ENCODE data around the gene SERPINE2. TPM values are rescaled to one million over a fixed set of nuclear protein-coding genes. Genes with fewer than 3 reads are reported as not detected.

SERPINE2 gene
- total and polyA plus RNA-seq, 4 donors: 4.2 to 61.4 (median 11.7) TPM

DNA sequence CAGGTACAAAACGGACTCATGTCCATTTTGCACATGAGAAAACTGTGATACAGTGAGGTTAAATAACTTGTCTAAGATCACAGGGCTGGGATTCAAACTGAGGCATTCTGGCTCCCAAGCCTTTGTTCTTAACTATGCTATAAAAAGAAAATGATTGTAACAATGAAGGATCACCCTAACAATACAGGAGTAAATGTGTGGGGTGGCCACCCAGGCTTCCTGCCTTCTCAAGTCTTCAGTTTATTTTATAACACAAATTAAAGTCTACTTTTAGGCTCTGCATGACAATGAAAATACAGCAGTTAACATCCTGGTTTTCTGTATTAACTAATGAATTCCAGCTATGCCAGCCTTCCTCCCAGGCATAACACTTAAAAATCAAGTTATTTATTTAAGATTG lies 101.6 kb downstream of the SERPINE2 start:
- no peak overlapping the region for H3K4me3 ChIP-seq
- peaks cover 5 to 54% (median 16%) of the 10 kb centered on the region in 5 donors for H3K4me1 ChIP-seq (ENCODE audit: control insufficient read depth in 5 of 5, insufficient read depth in 5 of 5, low read length in 5 of 5)
- ATAC-seq (ENCODE audit: insufficient read depth, low FRiP score): no peak
- H3K27ac ChIP-seq (ENCODE audit: low read depth in 1 of 2, low read length in 1 of 2): no peak overlapping the region
- 0 to 31% methylated on average over 1 of the region's 1 CpG for WGBS, 2 donors
- H3K9ac ChIP-seq (ENCODE audit: insufficient read depth in 1 of 2, low read length in 2 of 2): no peak overlapping the region
- H3K27me3 ChIP-seq (ENCODE audit: control insufficient read depth in 3 of 3, insufficient read depth in 3 of 3, low read length in 2 of 3): no peaks in the 10 kb centered on the region
- TF ChIP-seq, protein P1, sequence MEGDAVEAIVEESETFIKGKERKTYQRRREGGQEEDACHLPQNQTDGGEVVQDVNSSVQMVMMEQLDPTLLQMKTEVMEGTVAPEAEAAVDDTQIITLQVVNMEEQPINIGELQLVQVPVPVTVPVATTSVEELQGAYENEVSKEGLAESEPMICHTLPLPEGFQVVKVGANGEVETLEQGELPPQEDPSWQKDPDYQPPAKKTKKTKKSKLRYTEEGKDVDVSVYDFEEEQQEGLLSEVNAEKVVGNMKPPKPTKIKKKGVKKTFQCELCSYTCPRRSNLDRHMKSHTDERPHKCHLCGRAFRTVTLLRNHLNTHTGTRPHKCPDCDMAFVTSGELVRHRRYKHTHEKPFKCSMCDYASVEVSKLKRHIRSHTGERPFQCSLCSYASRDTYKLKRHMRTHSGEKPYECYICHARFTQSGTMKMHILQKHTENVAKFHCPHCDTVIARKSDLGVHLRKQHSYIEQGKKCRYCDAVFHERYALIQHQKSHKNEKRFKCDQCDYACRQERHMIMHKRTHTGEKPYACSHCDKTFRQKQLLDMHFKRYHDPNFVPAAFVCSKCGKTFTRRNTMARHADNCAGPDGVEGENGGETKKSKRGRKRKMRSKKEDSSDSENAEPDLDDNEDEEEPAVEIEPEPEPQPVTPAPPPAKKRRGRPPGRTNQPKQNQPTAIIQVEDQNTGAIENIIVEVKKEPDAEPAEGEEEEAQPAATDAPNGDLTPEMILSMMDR (IDR thresholded peaks at IDR 0.05; ENCODE audit: control extremely low read depth, extremely low read depth): no peak
- H3K36me3 ChIP-seq (ENCODE audit: control insufficient read depth in 4 of 4, insufficient read depth in 4 of 4, low read length in 4 of 4): peaks cover 0 to 1% (median 0%) of the 10 kb centered on the region in 4 donors
- no peaks in the 10 kb centered on the region for H3K9me3 ChIP-seq (ENCODE audit: control insufficient read depth in 4 of 4, insufficient read depth in 3 of 4, low read length in 3 of 4)
- DNase-seq: no peak

DNA sequence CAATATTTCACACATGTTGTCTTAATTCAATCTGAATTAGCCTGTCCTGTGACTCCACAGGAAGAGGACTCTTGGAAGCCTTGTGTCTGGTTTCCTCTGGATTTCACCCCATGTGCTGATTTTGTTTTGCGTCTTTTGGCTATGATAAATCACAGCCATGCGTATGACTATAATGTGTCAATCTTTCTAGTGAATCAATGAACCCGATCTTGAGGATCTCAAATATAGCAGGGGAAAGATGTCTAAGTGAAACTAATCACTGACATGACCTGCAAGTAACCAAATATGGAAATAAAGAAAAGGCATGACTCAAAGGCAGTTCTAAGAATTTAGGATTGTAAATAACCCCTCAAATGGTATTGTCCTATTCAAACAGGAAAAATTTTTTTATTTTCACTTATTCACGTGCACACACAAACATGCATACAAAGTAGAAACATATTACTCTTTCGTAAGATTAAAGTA lies 102.2 kb downstream of the SERPINE2 start:
- TF ChIP-seq, protein P1 (IDR thresholded peaks at IDR 0.05; ENCODE audit: control extremely low read depth, extremely low read depth): no peak
- Histone ChIP-seq H3K4me3 (no peak overlapping the region), H3K36me3 (ENCODE audit: control insufficient read depth in 4 of 4, insufficient read depth in 4 of 4, low read length in 4 of 4) (peaks cover 0 to 1% (median 0%) of the 10 kb centered on the region in 4 donors), H3K27me3 (ENCODE audit: control insufficient read depth in 3 of 3, insufficient read depth in 3 of 3, low read length in 2 of 3) (no peaks in the 10 kb centered on the region), H3K27ac (ENCODE audit: low read depth in 1 of 2, low read length in 1 of 2) (peak overlapping the region in 1 of 2 donors; percentile 3), H3K9me3 (ENCODE audit: control insufficient read depth in 4 of 4, insufficient read depth in 3 of 4, low read length in 3 of 4) (no peaks in the 10 kb centered on the region), H3K4me1 (ENCODE audit: control insufficient read depth in 5 of 5, insufficient read depth in 5 of 5, low read length in 5 of 5) (peaks cover 5 to 53% (median 16%) of the 10 kb centered on the region in 5 donors), H3K9ac (ENCODE audit: insufficient read depth in 1 of 2, low read length in 2 of 2) (peak overlapping the region in 1 of 2 donors; percentile 9)
- WGBS, 2 donors: 60 to 79% methylated on average over 5 of the region's 5 CpGs
- DNase-seq (no peak), ATAC-seq (ENCODE audit: insufficient read depth, low FRiP score) (no peak)

DNA sequence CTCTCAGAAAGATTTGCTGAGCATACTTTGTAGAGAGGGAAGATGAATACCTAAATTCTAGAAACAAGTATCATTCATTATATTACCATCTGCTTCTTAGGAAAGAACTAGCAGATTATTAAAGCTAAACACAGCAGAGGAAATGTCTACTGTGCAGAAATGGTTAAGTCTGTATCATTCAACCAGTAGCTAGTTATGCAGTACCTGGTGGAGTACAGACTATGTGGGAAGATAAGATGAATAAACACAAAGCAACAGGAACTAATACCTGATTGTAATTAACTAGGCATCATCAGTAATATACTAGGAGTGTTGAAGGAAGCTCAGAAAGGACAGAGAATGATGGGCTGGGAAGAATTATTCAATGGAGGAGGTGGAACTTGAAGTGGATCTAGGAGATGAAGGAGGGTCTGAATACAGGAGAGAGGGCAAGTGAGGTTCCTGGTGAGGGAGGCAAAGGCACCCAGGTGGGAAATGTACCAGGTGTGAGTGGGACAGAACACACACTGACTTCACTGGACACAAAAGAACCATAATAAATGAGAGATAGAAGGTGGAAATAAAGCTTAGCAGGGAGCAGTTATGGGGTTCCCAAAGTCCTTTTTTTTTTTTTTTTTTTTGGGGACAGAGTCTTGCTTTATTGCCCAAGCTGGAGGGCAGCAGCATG lies 103.5 kb downstream of the SERPINE2 start:
- ATAC-seq (ENCODE audit: insufficient read depth, low FRiP score) (no peak), DNase-seq (no peak)
- Histone ChIP-seq H3K9ac (ENCODE audit: insufficient read depth in 1 of 2, low read length in 2 of 2) (no peak overlapping the region), H3K9me3 (ENCODE audit: control insufficient read depth in 4 of 4, insufficient read depth in 3 of 4, low read length in 3 of 4) (no peaks in the 10 kb centered on the region), H3K36me3 (ENCODE audit: control insufficient read depth in 4 of 4, insufficient read depth in 4 of 4, low read length in 4 of 4) (peaks cover 0 to 1% (median 0%) of the 10 kb centered on the region in 4 donors), H3K4me1 (ENCODE audit: control insufficient read depth in 5 of 5, insufficient read depth in 5 of 5, low read length in 5 of 5) (peaks cover 5 to 47% (median 16%) of the 10 kb centered on the region in 5 donors), H3K27ac (ENCODE audit: low read depth in 1 of 2, low read length in 1 of 2) (no peak overlapping the region), H3K27me3 (ENCODE audit: control insufficient read depth in 3 of 3, insufficient read depth in 3 of 3, low read length in 2 of 3) (no peaks in the 10 kb centered on the region), H3K4me3 (no peak overlapping the region)
- TF ChIP-seq, protein P1 (IDR thresholded peaks at IDR 0.05; ENCODE audit: control extremely low read depth, extremely low read depth): no peak

All from lung (tissue), 12 donors.